SK-N-SH (cell line): ENCODE measurements around the gene NIN. TPM values are rescaled to one million over a fixed set of nuclear protein-coding genes. Genes with fewer than 3 reads are reported as not detected.

Experiments used
- CTCF ChIA-PET: fragments of 300-600, 350-600 bp; formaldehyde crosslinking; extraction: SDS; loops from one replicate; lab custom pipeline; 2021; lab: Yijun Ruan, JAX
- POLR2A ChIA-PET: fragments of 350-600 bp; sonication (Branson Sonifier 250); formaldehyde crosslinking; extraction: SDS; loops from one replicate; lab custom pipeline; 2020; ENCODE audit warnings: antibody characterized with exemption, inconsistent platforms; lab: Yijun Ruan, JAX
- DNase-seq: peaks from one replicate; pipeline ENCODE4 v3.0.0; 2012
- H2AFZ ChIP-seq: fragments of 200-600 bp; sonication (generic); 2 replicates; pipeline ENCODE4 v1.8.1; 2016; ENCODE audit warnings: antibody characterized with exemption, mild to moderate bottlenecking, low read depth
- H3F3A ChIP-seq: fragments of 200-600 bp; sonication (generic); replicated peaks from 2 replicates; pipeline ENCODE3; 2016; ENCODE audit warnings: antibody characterized with exemption, mild to moderate bottlenecking; ENCODE audit not compliant: insufficient read depth
- H3K27ac ChIP-seq, 2 experiments: fragments of 200-500 bp in 1 of 2; fragments of 200-600 bp in 1 of 2; sonication (Bioruptor generic) in 1 of 2; sonication (generic), shearing (Covaris generic) in 1 of 2; 2 replicates each; pipeline versions ENCODE4 v1.5.1 to v1.6.1; 2014 to 2016; ENCODE audit warnings: low read depth in 2 of 2, inconsistent platforms in 1 of 2, low read length in 1 of 2, mild to moderate bottlenecking in 1 of 2, mixed read lengths in 1 of 2
- H3K27me3 ChIP-seq: fragments of 200-600 bp; sonication (generic), shearing (Covaris generic); 2 replicates; pipeline ENCODE4 v1.6.1; 2016; ENCODE audit warnings: mixed run types; ENCODE audit not compliant: insufficient read depth
- H3K36me3 ChIP-seq, 2 experiments: fragments of 200-500 bp in 1 of 2; fragments of 200-600 bp in 1 of 2; sonication (Bioruptor generic) in 1 of 2; sonication (generic) in 1 of 2; replicated peaks in 1 of 2; 2 replicates each; pipeline versions ENCODE3 to v1.5.1; 2014 to 2016; ENCODE audit warnings: low read length in 1 of 2, mild to moderate bottlenecking in 1 of 2; ENCODE audit not compliant: insufficient read depth in 2 of 2, control insufficient read depth in 1 of 2
- H3K4me1 ChIP-seq, 2 experiments: fragments of 200-500 bp in 1 of 2; fragments of 200-600 bp in 1 of 2; sonication (Bioruptor generic) in 1 of 2; sonication (generic), shearing (Covaris generic) in 1 of 2; 2 replicates each; pipeline versions ENCODE4 v1.5.1 to v1.6.1; 2014 to 2016; ENCODE audit warnings: low read depth in 1 of 2, low read length in 1 of 2, mixed run types in 1 of 2; ENCODE audit not compliant: insufficient read depth in 2 of 2, control insufficient read depth in 1 of 2
- H3K4me2 ChIP-seq: fragments of 200-600 bp; sonication (generic), shearing (Covaris generic); 2 replicates; pipeline ENCODE4 v1.6.1; 2017; ENCODE audit warnings: mixed run types
- H3K4me3 ChIP-seq, 2 experiments: fragments of 200-500 bp in 1 of 2; fragments of 200-600 bp in 1 of 2; sonication (Bioruptor generic) in 1 of 2; sonication (generic), shearing (Covaris generic) in 1 of 2; 2 replicates each; pipeline versions ENCODE4 v1.5.1 to v1.8.1; 2014 to 2016; ENCODE audit warnings: low read depth in 2 of 2, inconsistent platforms in 1 of 2, low read length in 1 of 2, mild to moderate bottlenecking in 1 of 2, mixed read lengths in 1 of 2, moderate library complexity in 1 of 2
- H3K79me2 ChIP-seq: fragments of 200-600 bp; sonication (generic); 2 replicates; pipeline ENCODE4 v1.8.1; 2017; ENCODE audit warnings: mild to moderate bottlenecking; ENCODE audit not compliant: insufficient read depth
- H3K9ac ChIP-seq: fragments of 200-600 bp; sonication (generic); 2 replicates; pipeline ENCODE4 v1.6.1; 2017; ENCODE audit warnings: mixed run types
- H3K9me2 ChIP-seq: fragments of 200-600 bp; sonication (generic); 2 replicates; pipeline ENCODE4 v1.6.1; 2017; ENCODE audit warnings: mixed run types
- H3K9me3 ChIP-seq: fragments of 200-600 bp; sonication (generic); 2 replicates; pipeline ENCODE4 v1.6.1; 2017; ENCODE audit warnings: mixed run types, mild to moderate bottlenecking, moderate library complexity
- H4K20me1 ChIP-seq: fragments of 200-600 bp; sonication (generic); 2 replicates; pipeline ENCODE4 v1.6.1; 2017; ENCODE audit warnings: mild to moderate bottlenecking, mixed run types; ENCODE audit not compliant: insufficient read depth
- ELF1 ChIP-seq: IDR thresholded peaks from 2 replicates; pipeline ENCODE4 v1.4.0; 2012
- EP300 ChIP-seq, 2 experiments: IDR thresholded peaks; 2 replicates each; pipeline versions ENCODE4 v1.4.0 to v1.6.1; 2012; ENCODE audit warnings: borderline replicate concordance in 1 of 2, low read depth in 1 of 2, low read length in 1 of 2
- EZH2phosphoT487 ChIP-seq: fragments of 200-600 bp; sonication (generic); IDR thresholded peaks from 2 replicates; pipeline ENCODE4 v1.6.1; 2017; ENCODE audit warnings: low read depth, mixed run types, mild to moderate bottlenecking, antibody characterized with exemption, moderate library complexity, borderline replicate concordance
- GABPA ChIP-seq: IDR thresholded peaks from 2 replicates; pipeline ENCODE4 v1.4.0; 2012; ENCODE audit warnings: low read depth, mild to moderate bottlenecking
- GATA2 ChIP-seq: sonication (generic); formaldehyde crosslinking; IDR thresholded peaks from 2 replicates; pipeline ENCODE4 v1.5.0; 2020; ENCODE audit warnings: mild to moderate bottlenecking, missing genetic modification reagents
- IRF3 ChIP-seq: fragments of 150-350 bp; IDR thresholded peaks from 2 replicates; pipeline ENCODE4 v1.6.1; 2016; ENCODE audit warnings: mild to moderate bottlenecking, low read depth, low read length
- MAX ChIP-seq: IDR thresholded peaks from 2 replicates; pipeline ENCODE4 v1.4.0; 2012; ENCODE audit warnings: low read depth
- MEF2A ChIP-seq: IDR thresholded peaks from 2 replicates; pipeline ENCODE4 v1.4.0; 2012; ENCODE audit warnings: low read depth, borderline replicate concordance
- NRF1 ChIP-seq: IDR thresholded peaks from 2 replicates; pipeline ENCODE4 v1.6.1; 2012; ENCODE audit warnings: low read depth, mild to moderate bottlenecking, low read length
- PBX3 ChIP-seq: IDR thresholded peaks from 2 replicates; pipeline ENCODE4; 2012
- RCOR1 ChIP-seq: fragments of 150-350 bp; IDR thresholded peaks from 2 replicates; pipeline ENCODE4 v1.6.1; 2017; ENCODE audit warnings: antibody characterized with exemption, low read length
- REST ChIP-seq: IDR thresholded peaks from 2 replicates; pipeline ENCODE4 v1.6.1; 2012; ENCODE audit warnings: mild to moderate bottlenecking, low read depth, low read length, moderate library complexity
- RFX5 ChIP-seq: IDR thresholded peaks from 2 replicates; pipeline ENCODE4 v1.6.1; 2012; ENCODE audit warnings: mild to moderate bottlenecking, improper control_type of control experiment, low read length
- SIN3A ChIP-seq: IDR thresholded peaks from 2 replicates; pipeline ENCODE4 v1.6.1; 2012; ENCODE audit warnings: low read depth, mild to moderate bottlenecking, low read length, moderate library complexity, borderline replicate concordance
- SMC3 ChIP-seq: IDR thresholded peaks from 2 replicates; pipeline ENCODE4 v1.6.1; 2012; ENCODE audit warnings: low read depth, low read length, improper control_type of control experiment
- TAF1 ChIP-seq: IDR thresholded peaks from 2 replicates; pipeline ENCODE4 v1.6.1; 2012; ENCODE audit warnings: low read depth, mild to moderate bottlenecking, low read length, moderate library complexity, borderline replicate concordance
- TEAD4 ChIP-seq: IDR thresholded peaks from 2 replicates; pipeline ENCODE4 v1.4.0; 2012; ENCODE audit warnings: mild to moderate bottlenecking, borderline replicate concordance; ENCODE audit not compliant: insufficient read depth
- USF1 ChIP-seq: IDR thresholded peaks from 2 replicates; pipeline ENCODE4 v1.4.0; 2012; ENCODE audit warnings: low read depth, borderline replicate concordance
- USF2 ChIP-seq: fragments of 150-350 bp; IDR thresholded peaks from 2 replicates; pipeline ENCODE4 v1.6.1; 2017; ENCODE audit warnings: antibody characterized with exemption, low read length, low read depth, borderline replicate concordance
- WGBS: methylation state at CpG from one replicate; pipeline ENCODE4 v1.1.6; 2017; ENCODE audit warnings: low lambda C conversion rate; 5-methylcytosine and 5-hydroxymethylcytosine counted together
- polyA plus RNA-seq, 3 experiments: library from polyadenylated mRNA; depleted of rRNA; stranded (reverse); fragments of >200 nt; gene quantifications; 2 replicates each; pipeline ENCODE4 v1.2.3, GENCODE V29; 2012

Gene NIN
- polyA plus RNA-seq, 1 of the 3 experiments (the other 2 are of a cell fraction): 10.0 TPM

- POLR2A ChIA-PET: no interaction called here
- DNase-seq: no peak
- CTCF ChIA-PET: interaction anchor here (1.1 to 1.2 kb wide), 2 partner anchors 30 to 35 kb away, joined by 4 to 5 read pairs; no protein-coding TSS in a partner anchor
- peaks cover 85% of the 10 kb centered on the region for H3K79me2 ChIP-seq
- peaks cover 0 to 28% of the 10 kb centered on the region in 2 experiments; a peak in 1 of 4 replicates for H3K4me1 ChIP-seq
- H3K9me2 ChIP-seq: no peaks in the 10 kb centered on the region
- H3K27ac ChIP-seq: no peak overlapping the region
- H4K20me1 ChIP-seq: no peaks in the 10 kb centered on the region
- TF ChIP-seq SIN3A (no peak), TAF1 (no peak), PBX3 (no peak), SMC3 (no peak), MEF2A (no peak), USF1 (no peak), EZH2phosphoT487 (no peak), IRF3 (no peak), NRF1 (no peak), USF2 (no peak), TEAD4 (no peak), MAX (no peak), EP300 (IDR thresholded peaks at IDR 0.05; ENCODE audit: borderline replicate concordance in 1 of 2, low read depth in 1 of 2, low read length in 1 of 2) (no peak), RCOR1 (no peak), GABPA (no peak), RFX5 (no peak), ELF1 (no peak), REST (no peak), GATA2 (no peak)
- TF ChIP-seq, all 33 proteins: peak for 0
- Histone ChIP-seq H3K4me3 (no peak overlapping the region), H3F3A (peaks cover 33% of the 10 kb centered on the region), H3K36me3 (peaks cover 11 to 32% of the 10 kb centered on the region in 2 experiments), H3K9ac (no peak overlapping the region), H3K9me3 (no peaks in the 10 kb centered on the region), H3K4me2 (no peak overlapping the region), H2AFZ (no peak overlapping the region), H3K27me3 (no peaks in the 10 kb centered on the region)
- 92% methylated on average over 3 of the region's 5 CpGs for WGBS
These were observed 22.9 kb downstream of the NIN start for GRCh38 chr14:50808053-50808452.
